ENCODE measurements around the gene TUBA3E. TPM values are rescaled to one million over a fixed set of nuclear protein-coding genes. Genes with fewer than 3 reads are reported as not detected.

Gene TUBA3E
- total and polyA plus RNA-seq, 9 of the 15 experiments (the other 6 are each of a cell fraction or from before 2014, with no cell fraction given): 0.09 to 0.30 (median 0.13) TPM; not detected in 3

GRCh38 chr2:130181325-130181879, 16.8 kb downstream of the TUBA3E start, which contains the start of gene SMPD4 (continued):
- TF ChIP-seq POU5F1 (IDR thresholded peaks at IDR 0.05; ENCODE audit: borderline replicate concordance, low read depth, low read length, partially characterized antibody): no peak
- TF ChIP-seq CCNT2 (IDR thresholded peaks at IDR 0.05; ENCODE audit: borderline replicate concordance, extremely low read depth, insufficient read length, low read depth, low read length): no peak
- no peak for TF ChIP-seq LEF1 (IDR thresholded peaks at IDR 0.05)
- no peak for TF ChIP-seq ZNF695 (CRISPR knock-in tag; IDR thresholded peaks at IDR 0.05)
- TF ChIP-seq BCL6 (CRISPR knock-in tag; IDR thresholded peaks at IDR 0.05): no peak
- no peak for TF ChIP-seq ZNF76 (CRISPR knock-in tag; IDR thresholded peaks at IDR 0.05; ENCODE audit: borderline replicate concordance)
- TF ChIP-seq NONO (IDR thresholded peaks at IDR 0.05; ENCODE audit: low read depth in 2 of 2, low read length in 1 of 2): no peak
- TF ChIP-seq E4F1 (CRISPR knock-in tag; IDR thresholded peaks at IDR 0.05; ENCODE audit: borderline replicate concordance): no peak
- no peak for TF ChIP-seq BCOR (IDR thresholded peaks at IDR 0.05)
- TF ChIP-seq PURB (CRISPR knock-in tag; IDR thresholded peaks at IDR 0.05; ENCODE audit: low read depth): no peak
- no peak for TF ChIP-seq FUS (optimal IDR thresholded peaks at IDR 0.05; ENCODE audit: low read depth, low read length)
- TF ChIP-seq GABPB1 (CRISPR knock-in tag; IDR thresholded peaks at IDR 0.05): no peak
- TF ChIP-seq PREB (CRISPR knock-in tag; IDR thresholded peaks at IDR 0.05): no peak
- no peak for TF ChIP-seq ZFP30 (CRISPR knock-in tag; IDR thresholded peaks at IDR 0.05; ENCODE audit: borderline replicate concordance)
- no peak; the same call in 1 of the 2 replicates for TF ChIP-seq RNF2 (IDR thresholded peaks at IDR 0.05)
- TF ChIP-seq ZNF764 (CRISPR knock-in tag; IDR thresholded peaks at IDR 0.05; ENCODE audit: low read depth): no peak
- TF ChIP-seq GATAD2A (IDR thresholded peaks at IDR 0.05): no peak
- peak; percentile 65 for TF ChIP-seq DIDO1 (tag; IDR thresholded peaks at IDR 0.05; ENCODE audit: low read depth)
- TF ChIP-seq ELK1 (CRISPR knock-in tag; IDR thresholded peaks at IDR 0.05): no peak
- no peak for TF ChIP-seq RBM25 (IDR thresholded peaks at IDR 0.05; ENCODE audit: low read depth, low read length, severe bottlenecking)
- no peak for TF ChIP-seq RBM15 (IDR thresholded peaks at IDR 0.05; ENCODE audit: insufficient read depth, low read length)

Measured in K562 (cell line).